GM21423 (cell line): ENCODE results near the gene OR5B21.

Experiments
- ATAC-seq: cut with Tn5 transposase; IDR thresholded peaks from one replicate; pipeline ENCODE4 v1.9.1; 2021; ENCODE audit warnings: mild to moderate bottlenecking, moderate library complexity; ENCODE audit not compliant: unreplicated experiment

Gene OR5B21

DNA sequence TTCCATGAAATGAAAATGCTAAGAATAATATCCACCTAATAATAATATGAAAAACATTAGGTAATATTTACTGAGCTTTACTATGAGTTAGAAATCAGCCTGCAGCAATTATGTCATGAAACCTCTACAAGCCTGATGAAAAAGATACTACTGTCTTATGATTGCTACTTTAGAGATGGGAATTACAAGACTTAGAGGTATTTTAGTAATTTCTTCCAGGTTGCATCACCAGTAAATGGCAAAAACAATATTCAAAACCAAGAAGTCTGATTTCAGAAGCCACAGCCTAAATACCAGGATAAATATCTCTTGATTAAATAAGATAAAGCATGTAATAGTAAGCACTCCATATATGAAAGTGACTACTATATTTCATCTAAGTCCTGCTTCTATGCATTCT is 13.8 kb downstream of the OR5B21 start:
- no peak for ATAC-seq

- ATAC-seq = no peak
Measured at GRCh38 chr11:58493676-58494075, 14.2 kb downstream of the OR5B21 start.

DNA sequence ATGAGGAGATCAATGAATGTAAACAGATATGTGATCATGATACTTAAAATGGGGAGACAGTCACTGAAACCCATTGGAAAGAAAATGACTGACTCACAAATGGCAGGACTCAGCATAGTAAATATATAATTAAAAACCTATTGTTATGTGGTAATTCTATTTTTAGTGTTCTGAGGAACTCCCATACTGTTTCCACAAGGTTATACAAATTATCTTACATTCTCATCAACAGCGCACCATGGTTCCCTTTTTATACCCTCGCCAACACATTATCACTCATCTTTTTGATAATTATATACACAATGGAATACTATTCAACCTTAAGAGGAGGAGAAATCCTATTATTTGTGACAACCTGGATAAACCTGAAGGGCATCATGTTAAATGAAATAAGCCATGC is 17.1 kb downstream of the OR5B21 start:
- ATAC-seq = no peak

DNA sequence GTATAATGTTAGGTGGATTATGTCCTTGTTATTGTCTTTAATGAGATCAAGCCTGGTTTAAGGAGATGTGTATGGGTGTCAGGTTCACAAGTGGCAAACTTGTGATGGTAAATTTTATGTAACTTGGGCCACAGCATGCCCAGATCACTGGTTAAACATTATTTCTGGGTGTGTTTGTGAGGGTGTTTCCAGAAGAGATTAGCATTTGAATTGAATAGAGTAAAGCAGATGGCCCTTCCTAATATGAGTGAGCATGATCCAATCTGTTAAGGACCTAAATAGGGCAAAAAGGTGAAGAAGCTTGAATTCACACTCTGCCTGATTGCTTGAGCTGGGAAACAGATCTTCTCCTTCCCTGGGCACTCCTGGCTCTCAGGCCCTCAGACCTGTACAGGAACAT is 20.7 kb downstream of the OR5B21 start:
- ATAC-seq = no peak

GRCh38 chr11:58485961-58486360 is 21.9 kb downstream of the OR5B21 start:
- no peak for ATAC-seq

DNA sequence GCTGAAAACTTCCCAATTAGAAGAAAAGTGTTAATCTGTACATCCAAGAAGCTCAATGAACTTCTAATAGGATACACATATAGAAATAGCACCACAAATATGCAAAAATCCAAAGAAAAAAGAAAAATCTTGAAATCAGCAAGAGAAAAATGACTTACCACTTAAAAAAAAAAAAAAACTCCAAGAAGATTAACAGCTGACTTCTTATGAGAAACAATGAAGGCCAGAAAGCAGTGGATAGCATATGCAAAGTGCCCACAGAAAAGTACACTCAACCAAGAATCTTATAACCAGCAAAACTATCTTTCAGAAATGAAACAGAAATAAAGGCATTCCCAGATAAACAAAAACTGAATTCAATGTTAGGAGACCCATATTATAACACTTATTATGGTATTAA is 36.0 kb downstream of the OR5B21 start:
- ATAC-seq = no peak

DNA sequence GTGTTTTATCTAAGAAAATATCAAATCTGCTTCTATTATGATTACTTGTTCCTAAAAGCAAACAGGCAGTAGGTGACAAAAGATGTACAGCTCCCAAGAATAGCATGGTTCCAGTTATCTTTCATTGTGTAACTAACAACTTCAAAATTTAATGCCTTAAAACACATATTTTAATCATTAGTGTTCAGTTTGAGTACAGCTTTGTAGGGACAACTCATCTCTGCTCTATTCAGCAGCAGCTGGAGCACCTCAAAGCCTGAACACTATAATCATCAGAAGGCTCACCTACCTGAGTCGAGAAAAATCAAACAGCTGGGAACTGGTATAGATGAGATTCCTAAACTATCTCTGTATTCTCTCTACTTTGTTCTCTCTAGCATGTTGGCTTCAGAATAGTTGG is 41.6 kb downstream of the OR5B21 start:
- no peak for ATAC-seq

DNA sequence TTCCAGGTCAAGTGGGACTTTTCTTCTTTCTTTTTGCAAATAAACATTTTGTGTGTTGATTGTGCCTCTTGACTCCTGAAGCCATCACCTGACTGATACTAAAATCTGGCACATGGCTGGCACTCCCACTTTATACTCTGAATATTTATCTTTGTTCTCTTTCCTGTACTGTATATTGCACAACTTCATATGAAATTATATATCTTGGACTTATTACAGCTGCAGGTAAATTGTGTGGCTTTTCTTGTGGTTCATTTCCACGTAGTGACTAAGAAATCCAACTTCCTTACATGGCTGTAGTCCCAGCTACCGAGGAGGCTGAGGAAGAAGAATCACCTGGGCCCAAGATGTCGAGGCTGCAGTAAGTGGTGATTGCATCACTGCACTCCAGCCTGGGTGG is 42.2 kb downstream of the OR5B21 start:
- ATAC-seq = no peak
